RWPE2 (cell line): ENCODE measurements around the gene CALR.

Source experiments
- ATAC-seq: fragments of 200-7000 bp; cut with Tn5 transposase; 3 replicates; pipeline ENCODE4 v1.9.1; 2021; ENCODE audit warnings: low read depth
- DNase-seq: peaks from one replicate; pipeline ENCODE4 v3.0.0-alpha.2; 2020; ENCODE audit warnings: low spot score
- H3K27ac ChIP-seq: fragments of 450-650 bp; 2 replicates; pipeline ENCODE4 v1.5.1; 2017; ENCODE audit warnings: mild to moderate bottlenecking; ENCODE audit not compliant: poor library complexity, severe bottlenecking
- H3K27me3 ChIP-seq: fragments of 250-450 bp; sonication (Bioruptor Pico); 2 replicates; pipeline ENCODE4 v1.5.1; 2021; ENCODE audit warnings: mild to moderate bottlenecking, moderate library complexity; ENCODE audit not compliant: insufficient read depth, poor library complexity, severe bottlenecking
- H3K36me3 ChIP-seq: fragments of 250-450 bp; sonication (Bioruptor Pico); 2 replicates; pipeline ENCODE4 v1.5.1; 2020; ENCODE audit warnings: low read depth, mild to moderate bottlenecking, moderate library complexity
- H3K4me1 ChIP-seq: fragments of 250-450 bp; sonication (Bioruptor Pico); 2 replicates; pipeline ENCODE4 v1.5.1; 2021; ENCODE audit warnings: mild to moderate bottlenecking, moderate library complexity; ENCODE audit not compliant: insufficient read depth, poor library complexity, severe bottlenecking
- H3K4me3 ChIP-seq: fragments of 250-450 bp; sonication (Bioruptor Pico); 2 replicates; pipeline ENCODE4 v1.5.1; 2021; ENCODE audit warnings: mild to moderate bottlenecking, moderate library complexity; ENCODE audit not compliant: severe bottlenecking
- H3K9me3 ChIP-seq: fragments of 250-450 bp; sonication (Bioruptor Pico); 2 replicates; pipeline ENCODE4 v1.5.1; 2021; ENCODE audit warnings: mild to moderate bottlenecking, moderate library complexity; ENCODE audit not compliant: severe bottlenecking
- CTCF ChIP-seq: fragments of 450-650 bp; IDR thresholded peaks from one replicate; pipeline ENCODE4 v1.5.1; 2017; ENCODE audit warnings: mild to moderate bottlenecking, moderate library complexity; ENCODE audit not compliant: poor library complexity, severe bottlenecking

CALR gene

GRCh38 chr19:12979974-12980373, 41.6 kb downstream of the CALR start:
- H3K36me3 ChIP-seq, result no peaks in the 10 kb centered on the region
- no peak for DNase-seq
- no peak for ATAC-seq
- H3K27me3 ChIP-seq, result no peaks in the 10 kb centered on the region
- H3K4me3 ChIP-seq, result no peak overlapping the region
- H3K4me1 ChIP-seq, result no peaks in the 10 kb centered on the region
- no peaks in the 10 kb centered on the region for H3K9me3 ChIP-seq
- no peak for TF ChIP-seq CTCF
- H3K27ac ChIP-seq, result no peak overlapping the region

GRCh38 chr19:12982648-12983047, 44.2 kb downstream of the CALR start:
- no peaks in the 10 kb centered on the region for H3K36me3 ChIP-seq
- DNase-seq, result no peak
- no peak overlapping the region for H3K27ac ChIP-seq
- TF ChIP-seq CTCF, result no peak
- H3K9me3 ChIP-seq, result no peaks in the 10 kb centered on the region
- H3K4me3 ChIP-seq, result no peak overlapping the region
- ATAC-seq, result no peak
- no peaks in the 10 kb centered on the region for H3K4me1 ChIP-seq
- no peaks in the 10 kb centered on the region for H3K27me3 ChIP-seq

- no peaks in the 10 kb centered on the region for H3K4me1 ChIP-seq
- H3K27me3 ChIP-seq, result no peaks in the 10 kb centered on the region
- H3K36me3 ChIP-seq, result no peaks in the 10 kb centered on the region
- no peak overlapping the region for H3K27ac ChIP-seq
- H3K9me3 ChIP-seq, result no peaks in the 10 kb centered on the region
- DNase-seq, result no peak
- H3K4me3 ChIP-seq, result peak overlapping the region; percentile 17
- no peak for ATAC-seq
- no peak for TF ChIP-seq CTCF
These were observed 44.7 kb downstream of the CALR start for GRCh38 chr19:12983091-12983490.

GRCh38 chr19:12983542-12984142, 45.2 kb downstream of the CALR start:
- no peaks in the 10 kb centered on the region for H3K4me1 ChIP-seq
- H3K4me3 ChIP-seq, result peak overlapping the region; percentile 17
- DNase-seq, result no peak

More at GRCh38 chr19:12983542-12984142, 45.2 kb downstream of the CALR start:
- Histone ChIP-seq H3K27me3 (no peaks in the 10 kb centered on the region), H3K9me3 (no peaks in the 10 kb centered on the region), H3K27ac (no peak overlapping the region), H3K36me3 (no peaks in the 10 kb centered on the region)
- TF ChIP-seq CTCF, result peak; percentile 98
- peak; percentile 63 for ATAC-seq
